K562 (cell line): ENCODE results near the gene GYPA. TPM values are rescaled to one million over a fixed set of nuclear protein-coding genes. Genes with fewer than 3 reads are reported as not detected.

Experiments
- ATAC-seq: fragments of 200-7000 bp; cut with Tn5 transposase; 3 replicates; pipeline ENCODE4 v1.9.1; 2020; ENCODE audit warnings: moderate library complexity
- BruUV-seq: library from RNA; stranded (reverse); fragments of 400-500 nt; replicated peaks from 2 replicates; lab custom pipeline; 2021; lab: Mats Ljungman, UMichigan
- CTCF ChIA-PET: fragments of 300-600 bp; formaldehyde crosslinking; extraction: SDS; loops from one replicate; lab custom pipeline; 2021; ENCODE audit warnings: low intra/inter-chr PET ratio; lab: Yijun Ruan, JAX
- POLR2A ChIA-PET: fragments of 300-600, 350-650 bp; sonication (Branson Sonifier 250); formaldehyde crosslinking; extraction: SDS; loops from one replicate; lab custom pipeline; 2021; ENCODE audit warnings: antibody characterized with exemption, inconsistent platforms; lab: Yijun Ruan, JAX
- DNase-seq, 4 experiments: peaks; one replicate each; pipeline versions ENCODE4 v3.0.0 to v3.0.0-alpha.2; 2011 to 2018; ENCODE audit warnings: low spot score in 3 of 4, mixed read lengths in 3 of 4; ENCODE audit errors: extremely low read depth in 1 of 4
- FAIRE-seq: peaks from 2 replicates; lab custom pipeline; 2011; peaks lifted over from hg19 to GRCh38; lab: Jason Lieb, UNC
- H2AFZ ChIP-seq: 2 replicates; pipeline ENCODE4 v1.6.0; 2011; ENCODE audit warnings: low read depth, low read length, control low read depth, inconsistent platforms
- H3K27ac ChIP-seq: fragments of 200-600 bp; 3 replicates; pipeline ENCODE4 v1.8.0; 2011; ENCODE audit warnings: low read depth, mild to moderate bottlenecking, control low read depth, inconsistent platforms, low read length, moderate library complexity, mixed read lengths; ENCODE audit errors: extremely low read depth
- H3K27me3 ChIP-seq, 2 experiments: fragments of 300-600 bp in 1 of 2; 2 replicates in 1 of 2; 3 replicates in 1 of 2; pipeline versions ENCODE4 v1.6.0 to v1.8.0; 2011; ENCODE audit warnings: inconsistent platforms in 2 of 2, low read length in 2 of 2, mild to moderate bottlenecking in 1 of 2, mixed read lengths in 1 of 2, moderate library complexity in 1 of 2; ENCODE audit not compliant: control insufficient read depth in 2 of 2, insufficient read depth in 2 of 2
- H3K36me3 ChIP-seq: fragments of 300-600 bp; 3 replicates; pipeline ENCODE4 v1.8.0; 2011; ENCODE audit warnings: mild to moderate bottlenecking, low read length, inconsistent platforms; ENCODE audit not compliant: control insufficient read depth, insufficient read depth
- H3K4me1 ChIP-seq, 2 experiments: fragments of 200-600 bp in 1 of 2; replicated peaks in 1 of 2; 2 replicates in 1 of 2; 3 replicates in 1 of 2; pipeline versions ENCODE4 v1.5.1 to v1.8.0; 2011; ENCODE audit warnings: inconsistent platforms in 2 of 2, low read length in 2 of 2, mild to moderate bottlenecking in 1 of 2, mixed read lengths in 1 of 2, moderate library complexity in 1 of 2; ENCODE audit not compliant: control insufficient read depth in 2 of 2, insufficient read depth in 2 of 2
- H3K4me2 ChIP-seq: 2 replicates; pipeline ENCODE4 v1.6.1; 2011; ENCODE audit warnings: low read length, control low read depth, inconsistent platforms, mixed read lengths; ENCODE audit not compliant: insufficient read depth
- H3K4me3 ChIP-seq: fragments of 200-600 bp; sonication (generic), shearing (Covaris generic); 2 replicates; pipeline ENCODE4 v1.5.1; 2016; ENCODE audit warnings: control low read depth, inconsistent platforms
- H3K79me2 ChIP-seq: fragments of 200-600 bp; 3 replicates; pipeline ENCODE4 v1.8.0; 2011; ENCODE audit warnings: low read length, inconsistent platforms; ENCODE audit not compliant: control insufficient read depth, insufficient read depth
- H3K9ac ChIP-seq, 2 experiments: 2 replicates each; pipeline versions ENCODE4 v1.6.0 to v1.6.1; 2011; ENCODE audit warnings: low read depth in 2 of 2, low read length in 2 of 2, control low read depth in 1 of 2, inconsistent platforms in 1 of 2, mild to moderate bottlenecking in 1 of 2, mixed read lengths in 1 of 2; ENCODE audit not compliant: insufficient read depth in 1 of 2
- H3K9me1 ChIP-seq: one replicate; pipeline ENCODE4 v1.6.0; 2011; ENCODE audit warnings: inconsistent platforms, mild to moderate bottlenecking, low read length, moderate library complexity; ENCODE audit not compliant: control insufficient read depth, insufficient read depth
- H3K9me3 ChIP-seq: replicated peaks from 2 replicates; pipeline ENCODE4 v1.5.1; 2011; ENCODE audit warnings: low read depth, low read length, inconsistent platforms; ENCODE audit not compliant: control insufficient read depth, insufficient read depth
- H4K20me1 ChIP-seq: replicated peaks from 2 replicates; pipeline ENCODE4 v1.6.1; 2011; ENCODE audit warnings: low read length, inconsistent platforms, mixed read lengths; ENCODE audit not compliant: control insufficient read depth, insufficient read depth
- ADNP ChIP-seq: fragments of 200-800 bp; sonication (Bioruptor generic); IDR thresholded peaks from 2 replicates; pipeline ENCODE4 v1.6.1; 2016; ENCODE audit warnings: missing genetic modification characterization, missing compliant biosample characterization
- CEBPZ ChIP-seq: fragments of 150-350 bp; IDR thresholded peaks from 2 replicates; pipeline ENCODE4 v1.6.1; 2014; ENCODE audit warnings: low read depth, mild to moderate bottlenecking, low read length, borderline replicate concordance
- NFRKB ChIP-seq: fragments of 450-650 bp; IDR thresholded peaks from 2 replicates; pipeline ENCODE4 v1.6.1; 2016; ENCODE audit warnings: low read depth
- SRSF3 ChIP-seq: fragments of 200-400 bp; formaldehyde crosslinking; IDR thresholded peaks from 2 replicates; pipeline ENCODE4 v1.6.1; 2016; ENCODE audit warnings: mild to moderate bottlenecking, low read length, moderate library complexity; ENCODE audit not compliant: insufficient read depth
- THAP12 ChIP-seq: fragments of 250-450 bp; sonication (Bioruptor Pico); IDR thresholded peaks from 2 replicates; pipeline ENCODE4 v1.9.0; 2021; ENCODE audit warnings: mild to moderate bottlenecking, inconsistent platforms
- U2AF1 ChIP-seq: fragments of 200-400 bp; formaldehyde crosslinking; optimal IDR thresholded peaks from 2 replicates; pipeline ENCODE3; 2017; ENCODE audit warnings: mild to moderate bottlenecking, low read depth, low read length, moderate library complexity
- ZNF263 ChIP-seq: sonication (generic); formaldehyde crosslinking; IDR thresholded peaks from 2 replicates; pipeline ENCODE4 v1.8.0; 2022; ENCODE audit warnings: mild to moderate bottlenecking, missing genetic modification reagents, borderline replicate concordance
- WGBS: fragments of 100-300 bp; shearing (Covaris generic); methylation state at CpG from one replicate; pipeline ENCODE4 v1.1.6; 2016; ENCODE audit warnings: low coverage, mixed read lengths; ENCODE audit not compliant: insufficient coverage; ENCODE audit errors: missing lambda C conversion rate; 5-methylcytosine and 5-hydroxymethylcytosine counted together
- in situ Hi-C: fragments of 300-500 bp; cut with MboI; formaldehyde crosslinking; loops from 4 replicates; pipeline ENCODE4 v1.15.0; 2018; ENCODE audit warnings: inconsistent platforms, mixed read lengths
- intact Hi-C: fragments of 100-400 bp; cut with micrococcal nuclease; formaldehyde crosslinking; loops from 2 replicates; pipeline ENCODE4 v1.14.2; 2022
- polyA plus RNA-seq, 8 experiments: library from polyadenylated mRNA; depleted of rRNA in 4 of 8; stranded (reverse) in 5 of 8; unstranded in 3 of 8; fragments of >200 nt; fragmentation: Nextera tagmentation in 2 of 8; fragmentation: Illumina TruSeq in 1 of 8; extraction: Ambion mirVana in 2 of 8; extraction: Trizol in 1 of 8; gene quantifications; 2 replicates each; pipeline versions ENCODE4 v1.2.1 to v1.2.3, GENCODE V29; 2011 to 2014; ENCODE audit warnings: inconsistent platforms in 1 of 8, missing spikeins in 1 of 8
- total RNA-seq, 7 experiments: library from RNA; depleted of rRNA in 6 of 7; stranded (reverse); fragments of >200 nt in 6 of 7; fragmentation: Illumina TruSeq in 2 of 7; extraction: Trizol in 2 of 7; gene quantifications; 2 replicates each; pipeline versions ENCODE4 v1.2.1 to v1.2.3, GENCODE V29; 2011 to 2021; ENCODE audit warnings: low replicate concordance in 1 of 7

The GYPA gene
- total and polyA plus RNA-seq, 9 of the 15 experiments (the other 6 are each of a cell fraction or from before 2014, with no cell fraction given) = 35.3 to 278 (median 122) TPM

GRCh38 chr4:144178414-144178813 is 37.9 kb upstream of the GYPA start:
- intact Hi-C loops = loop anchor here (10.0 kb wide), 2 partner anchors 176 to 1436 kb away; partner anchors contain the start of gene MMAA
- ChIA-PET POLR2A (no interaction called here), CTCF (no interaction called here)
- no peak overlapping the region for H2AFZ ChIP-seq
- H3K27me3 ChIP-seq = peaks cover 0 to 3% of the 10 kb centered on the region in 2 experiments; a peak in 2 of 5 replicates
- no peak overlapping the region for H3K4me2 ChIP-seq
- no peaks in the 10 kb centered on the region for H3K79me2 ChIP-seq
- DNase-seq (no peak), FAIRE-seq (no peak), ATAC-seq (no peak)
- no peaks in the 10 kb centered on the region for H3K36me3 ChIP-seq
- WGBS = 0% methylated on average over 2 of the region's 2 CpGs
- TF ChIP-seq ZNF263 (CRISPR knock-in tag) (no peak), CEBPZ (no peak), SRSF3 (no peak), THAP12 (CRISPR knock-in tag) (no peak), ADNP (tag) (no peak), NFRKB (no peak), U2AF1 (no peak)
- H3K27ac ChIP-seq = no peak overlapping the region
- H3K9me3 ChIP-seq = no peaks in the 10 kb centered on the region
- no peaks in the 10 kb centered on the region for H3K9me1 ChIP-seq
- H4K20me1 ChIP-seq = no peaks in the 10 kb centered on the region
- no TSS peak for BruUV-seq
- no peaks in the 10 kb centered on the region for H3K4me1 ChIP-seq
- H3K4me3 ChIP-seq = no peak overlapping the region
- no peak overlapping the region for H3K9ac ChIP-seq
- in situ Hi-C loops = loop anchor here (25.0 kb wide), 1 partner anchor 609 kb away; no protein-coding TSS in a partner anchor
